ENCODE measurements around the gene WDFY3.

DNA sequence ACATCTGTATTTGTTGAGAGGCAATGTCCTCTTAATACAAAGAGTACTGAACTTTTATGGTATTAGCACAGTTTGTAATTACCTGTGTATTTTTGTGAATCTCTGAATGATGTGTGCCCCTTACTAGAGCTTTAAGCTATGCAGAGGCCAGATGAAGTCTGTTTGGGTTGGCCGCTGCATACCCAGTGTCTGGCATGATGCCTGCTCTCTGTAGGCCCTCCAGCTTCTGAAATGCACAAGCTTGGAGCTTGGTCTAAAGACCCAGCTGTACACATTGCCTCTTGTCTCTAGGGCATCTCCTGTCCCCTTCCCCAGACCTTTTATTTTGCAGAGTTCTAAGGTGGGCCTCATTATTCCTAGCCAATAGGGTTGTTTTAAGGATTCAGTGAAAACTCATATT, 315.0 kb downstream of the WDFY3 start:
- TF ChIP-seq CTCF (optimal IDR thresholded peaks at IDR 0.05 in 1 of 3, IDR thresholded peaks at IDR 0.05 in 1 of 3, conservative IDR thresholded peaks at IDR 0.05 in 1 of 3; ENCODE audit: extremely low read depth in 1 of 3, insufficient read depth in 2 of 3, low read length in 3 of 3) (no peak), EZH2 (IDR thresholded peaks at IDR 0.05; ENCODE audit: low read length) (no peak)
